ENCODE results near the gene GIT1. TPM values are rescaled to one million over a fixed set of nuclear protein-coding genes. Genes with fewer than 3 reads are reported as not detected.

GIT1 gene
- total and polyA plus RNA-seq, 9 of the 15 experiments (the other 6 are each of a cell fraction or from before 2014, with no cell fraction given): 0.35 to 35.3 (median 17.1) TPM

- Histone ChIP-seq H4K20me1 (replicated peaks; ENCODE audit: control insufficient read depth, insufficient read depth, low read length) (no peaks in the 10 kb centered on the region; the same call in 1 of the 2 replicates), H3K9me3 (replicated peaks; ENCODE audit: control insufficient read depth, insufficient read depth, low read depth, low read length) (no peaks in the 10 kb centered on the region), H3K4me2 (ENCODE audit: insufficient read depth, low read length) (no peak overlapping the region), H3K36me3 (ENCODE audit: control insufficient read depth, insufficient read depth, low read length) (no peaks in the 10 kb centered on the region), H3K4me1 (replicated peaks in 1 of 2; ENCODE audit: control insufficient read depth in 2 of 2, insufficient read depth in 2 of 2, low read length in 2 of 2) (peaks cover 0 to 9% of the 10 kb centered on the region in 2 experiments; a peak in 2 of 5 replicates), H2AFZ (ENCODE audit: low read depth, low read length) (no peak overlapping the region), H3K27ac (ENCODE audit: extremely low read depth, low read depth, low read length) (no peak overlapping the region), H3K9ac (ENCODE audit: insufficient read depth in 1 of 2, low read depth in 2 of 2, low read length in 2 of 2) (no peak overlapping the region), H3K4me3 (no peak overlapping the region), H3K27me3 (ENCODE audit: control insufficient read depth in 2 of 2, insufficient read depth in 2 of 2, low read length in 2 of 2) (no peaks in the 10 kb centered on the region), H3K79me2 (ENCODE audit: control insufficient read depth, insufficient read depth, low read length) (no peaks in the 10 kb centered on the region), H3K9me1 (ENCODE audit: control insufficient read depth, insufficient read depth, low read length) (peaks cover 5% of the 10 kb centered on the region)
- in situ Hi-C loops (cut with MboI): no loop called here
- TF ChIP-seq ZNF121 (CRISPR knock-in tag; conservative IDR thresholded peaks at IDR 0.05) (peak; percentile 32; the same call in 1 of the 2 replicates), ZEB2 (IDR thresholded peaks at IDR 0.05) (no peak)
- no peak for DNase-seq (ENCODE audit: extremely low read depth in 1 of 4, low spot score in 3 of 4)
- CTCF ChIA-PET (ENCODE audit: low intra/inter-chr PET ratio): no interaction called here
- no peak for ATAC-seq
- no peak for FAIRE-seq
- no TSS peak for BruUV-seq (replicated peaks)
- intact Hi-C loops (cut with micrococcal nuclease): no loop called here
- POLR2A ChIA-PET: no interaction called here
- 94% methylated on average over 6 of the region's 6 CpGs for WGBS (ENCODE audit: insufficient coverage, low coverage, missing lambda C conversion rate)
Measured at GRCh38 chr17:29603109-29603674, 13.7 kb upstream of the GIT1 start.

GRCh38 chr17:29597361-29598172 is 8.1 kb upstream of the GIT1 start:
- Histone ChIP-seq H3K79me2 (ENCODE audit: control insufficient read depth, insufficient read depth, low read length) (peaks cover 6% of the 10 kb centered on the region; the same call in 2 of the 3 replicates), H3K4me2 (ENCODE audit: insufficient read depth, low read length) (no peak overlapping the region), H3K9me3 (replicated peaks; ENCODE audit: control insufficient read depth, insufficient read depth, low read depth, low read length) (no peaks in the 10 kb centered on the region), H3K27ac (ENCODE audit: extremely low read depth, low read depth, low read length) (no peak overlapping the region), H3K27me3 (ENCODE audit: control insufficient read depth in 2 of 2, insufficient read depth in 2 of 2, low read length in 2 of 2) (no peaks in the 10 kb centered on the region), H2AFZ (ENCODE audit: low read depth, low read length) (no peak overlapping the region), H3K9me1 (ENCODE audit: control insufficient read depth, insufficient read depth, low read length) (peaks cover 4% of the 10 kb centered on the region), H3K36me3 (ENCODE audit: control insufficient read depth, insufficient read depth, low read length) (no peaks in the 10 kb centered on the region), H3K4me1 (replicated peaks in 1 of 2; ENCODE audit: control insufficient read depth in 2 of 2, insufficient read depth in 2 of 2, low read length in 2 of 2) (peaks cover 13 to 46% of the 10 kb centered on the region in 2 experiments), H4K20me1 (replicated peaks; ENCODE audit: control insufficient read depth, insufficient read depth, low read length) (peaks cover 12% of the 10 kb centered on the region), H3K9ac (ENCODE audit: insufficient read depth in 1 of 2, low read depth in 2 of 2, low read length in 2 of 2) (peak overlapping the region in 1 of 2 experiments; percentile 80; a peak in 2 of 4 replicates), H3K4me3 (no peak overlapping the region)
- no peak for TF ChIP-seq HINFP (tag; conservative IDR thresholded peaks at IDR 0.05; ENCODE audit: low read depth)
- TF ChIP-seq SIX5 (IDR thresholded peaks at IDR 0.05; ENCODE audit: borderline replicate concordance in 1 of 2, insufficient read depth in 1 of 2, low read depth in 1 of 2, low read length in 2 of 2): no peak
- TF ChIP-seq POLR2H (tag; IDR thresholded peaks at IDR 0.05; ENCODE audit: low read depth): no peak
- TF ChIP-seq HMG20A (CRISPR knock-in tag; conservative IDR thresholded peaks at IDR 0.05): no peak
- TF ChIP-seq IRF1 (CRISPR knock-in tag; IDR thresholded peaks at IDR 0.05; ENCODE audit: borderline replicate concordance): no peak
- no peak for TF ChIP-seq HNRNPLL (IDR thresholded peaks at IDR 0.05; ENCODE audit: low read depth, low read length, poor library complexity, severe bottlenecking)
- 63% methylated on average over 13 of the region's 13 CpGs for WGBS (ENCODE audit: insufficient coverage, low coverage, missing lambda C conversion rate)
- CTCF ChIA-PET (ENCODE audit: low intra/inter-chr PET ratio): no interaction called here
- no TSS peak for BruUV-seq (replicated peaks)
- in situ Hi-C loops (cut with MboI): no loop called here
- ATAC-seq (no peak), DNase-seq (ENCODE audit: extremely low read depth in 1 of 4, low spot score in 3 of 4) (no peak), FAIRE-seq (no peak)
- POLR2A ChIA-PET: interaction anchor here (0.7 to 0.8 kb wide), 2 partner anchors 20 to 581 kb away, joined by 3 read pairs; no protein-coding TSS in a partner anchor
- intact Hi-C loops (cut with micrococcal nuclease): no loop called here

All from K562 (cell line).